ENCODE results near the gene CCL21.

GRCh38 chr9:34694811-34695210, 15.1 kb downstream of the CCL21 start:
- TF ChIP-seq FOXK1 (CRISPR knock-in tag; IDR thresholded peaks at IDR 0.05) (no peak), CTCF (IDR thresholded peaks at IDR 0.05) (no peak), ZNF532 (CRISPR knock-in tag; IDR thresholded peaks at IDR 0.05; ENCODE audit: borderline replicate concordance) (no peak), ZNF219 (CRISPR knock-in tag; IDR thresholded peaks at IDR 0.05; ENCODE audit: borderline replicate concordance) (no peak), HMGXB4 (CRISPR knock-in tag; IDR thresholded peaks at IDR 0.05) (no peak), CREB1 (CRISPR knock-in tag; IDR thresholded peaks at IDR 0.05) (no peak), SMAD4 (CRISPR knock-in tag; IDR thresholded peaks at IDR 0.05) (no peak), E2F5 (CRISPR knock-in tag; IDR thresholded peaks at IDR 0.05) (no peak), TEAD4 (CRISPR knock-in tag; IDR thresholded peaks at IDR 0.05) (no peak)

All from WTC11 (cell line).